NOMO-1 treated with DMSO at 0.1 percent for 48 hours (cell line): ENCODE data around the gene RXRA.

ENCODE experiments used
- DNase-seq: peaks from one replicate; lab custom pipeline; 2025; ENCODE audit not compliant: unreplicated experiment; lab: John Stamatoyannopoulos, UW

Gene RXRA

GRCh38 chr9:134349936-134350335 is 23.7 kb downstream of the RXRA start:
- no peak for DNase-seq

- no peak for DNase-seq
Observed at GRCh38 chr9:134350416-134350994, 24.2 kb downstream of the RXRA start.

GRCh38 chr9:134351606-134352176 is 25.4 kb downstream of the RXRA start:
- no peak for DNase-seq

GRCh38 chr9:134352247-134352933 is 26.1 kb downstream of the RXRA start:
- DNase-seq = no peak

GRCh38 chr9:134353539-134353938 is 27.3 kb downstream of the RXRA start:
- no peak for DNase-seq

- DNase-seq = no peak
Observed at GRCh38 chr9:134355158-134355557, 28.9 kb downstream of the RXRA start.

GRCh38 chr9:134355561-134356279 is 29.5 kb downstream of the RXRA start:
- no peak for DNase-seq

GRCh38 chr9:134356496-134357470 is 30.5 kb downstream of the RXRA start:
- DNase-seq = no peak

GRCh38 chr9:134357631-134358025 is 31.4 kb downstream of the RXRA start:
- DNase-seq = no peak

GRCh38 chr9:134358026-134358661 is 31.9 kb downstream of the RXRA start:
- no peak for DNase-seq

GRCh38 chr9:134358662-134359319 is 32.5 kb downstream of the RXRA start:
- DNase-seq = no peak

GRCh38 chr9:134359493-134360179 is 33.4 kb downstream of the RXRA start:
- no peak for DNase-seq

GRCh38 chr9:134360180-134360759 is 34.0 kb downstream of the RXRA start:
- no peak for DNase-seq

- DNase-seq = no peak
Observed at GRCh38 chr9:134360897-134361296, 34.6 kb downstream of the RXRA start.

- DNase-seq = no peak
Observed at GRCh38 chr9:134361426-134361825, 35.2 kb downstream of the RXRA start.

GRCh38 chr9:134361843-134362414 is 35.7 kb downstream of the RXRA start:
- no peak for DNase-seq

GRCh38 chr9:134363450-134363849 is 37.2 kb downstream of the RXRA start:
- no peak for DNase-seq

GRCh38 chr9:134364391-134365114 is 38.3 kb downstream of the RXRA start:
- DNase-seq = no peak
